H1 (cell line): ENCODE data around the gene RAET1L. TPM values are rescaled to one million over a fixed set of nuclear protein-coding genes. Genes with fewer than 3 reads are reported as not detected.

Experiments used
- BACH1 ChIP-seq: IDR thresholded peaks from 2 replicates; pipeline ENCODE4 v1.6.1; 2012; ENCODE audit warnings: low read length, improper control_type of control experiment
- BCL11A ChIP-seq, 2 experiments: IDR thresholded peaks; one replicate each; pipeline ENCODE4 v1.6.1; 2011; ENCODE audit warnings: low read depth in 2 of 2, low read length in 2 of 2, mild to moderate bottlenecking in 2 of 2
- CTBP2 ChIP-seq: IDR thresholded peaks from 2 replicates; pipeline ENCODE4 v1.7.0; 2011; ENCODE audit warnings: borderline replicate concordance, mild to moderate bottlenecking, moderate library complexity, mixed read lengths, low read length; ENCODE audit not compliant: insufficient read depth, insufficient read length
- EZH2 ChIP-seq: fragments of 200-600 bp; sonication (generic); IDR thresholded peaks from 2 replicates; pipeline ENCODE4 v1.7.1; 2012; ENCODE audit warnings: low read depth, mild to moderate bottlenecking, moderate library complexity, low read length, inconsistent platforms; ENCODE audit not compliant: severe bottlenecking
- HDAC2 ChIP-seq, 2 experiments: fragments of 300-600 bp in 1 of 2; sonication (generic) in 1 of 2; IDR thresholded peaks; 2 replicates each; pipeline ENCODE4 v1.6.1; 2011 to 2012; ENCODE audit warnings: low read depth in 2 of 2, low read length in 2 of 2, mild to moderate bottlenecking in 2 of 2, moderate library complexity in 2 of 2, borderline replicate concordance in 1 of 2, inconsistent platforms in 1 of 2
- KDM4A ChIP-seq: IDR thresholded peaks from one replicate; pipeline ENCODE4 v1.7.1; 2012; ENCODE audit warnings: low read depth, mild to moderate bottlenecking, moderate library complexity, low read length, inconsistent platforms; ENCODE audit not compliant: severe bottlenecking
- RAD21 ChIP-seq, 2 experiments: IDR thresholded peaks in 1 of 2; conservative IDR thresholded peaks in 1 of 2; 2 replicates each; pipeline ENCODE4 v1.6.1; 2011; ENCODE audit warnings: low read depth in 2 of 2, low read length in 2 of 2, improper control_type of control experiment in 1 of 2, inconsistent platforms in 1 of 2, mild to moderate bottlenecking in 1 of 2, moderate library complexity in 1 of 2
- RNF2 ChIP-seq: fragments of 200-900, 300-1000 bp; sonication (generic); IDR thresholded peaks from 2 replicates; pipeline ENCODE4 v1.7.1; 2016; ENCODE audit warnings: borderline replicate concordance, low read depth, mild to moderate bottlenecking, antibody characterized with exemption, low read length; ENCODE audit not compliant: poor library complexity, severe bottlenecking; ENCODE audit errors: missing control alignments
- SIN3A ChIP-seq, 2 experiments: IDR thresholded peaks in 1 of 2; conservative IDR thresholded peaks in 1 of 2; 2 replicates each; pipeline ENCODE4 v1.6.1; 2011 to 2012; ENCODE audit warnings: low read length in 2 of 2, improper control_type of control experiment in 1 of 2, low read depth in 1 of 2, mild to moderate bottlenecking in 1 of 2
- SIRT6 ChIP-seq: IDR thresholded peaks from one replicate; pipeline ENCODE4 v1.7.1; 2012; ENCODE audit warnings: low read length, inconsistent platforms
- SP2 ChIP-seq: IDR thresholded peaks from 2 replicates; pipeline ENCODE4 v1.6.1; 2012; ENCODE audit warnings: mild to moderate bottlenecking, low read length, inconsistent platforms
- SUZ12 ChIP-seq: fragments of 200-600 bp; sonication (generic); IDR thresholded peaks from 2 replicates; pipeline ENCODE4 v1.6.1; 2012; ENCODE audit warnings: mild to moderate bottlenecking, inconsistent platforms, low read length, moderate library complexity, mixed read lengths
- TBP ChIP-seq: IDR thresholded peaks from 2 replicates; pipeline ENCODE4 v1.6.1; 2011; ENCODE audit warnings: low read depth, low read length, improper control_type of control experiment
- ZNF274 ChIP-seq: IDR thresholded peaks from 2 replicates; pipeline ENCODE4 v1.7.0; 2012; ENCODE audit warnings: low read length, borderline replicate concordance; ENCODE audit errors: extremely low read depth
- polyA plus RNA-seq, 7 experiments: library from polyadenylated mRNA; depleted of rRNA in 3 of 7; stranded (reverse) in 5 of 7; unstranded in 2 of 7; fragments of >200 nt in 5 of 7; fragments of 200-250 nt in 2 of 7; gene quantifications; 1 replicate in 5 of 7; 2 replicates in 1 of 7; 4 replicates in 1 of 7; pipeline versions ENCODE4 v1.2.1 to v1.2.3, GENCODE V29; 2011 to 2013; ENCODE audit warnings: missing spikeins in 2 of 7, mixed read lengths in 2 of 7
- total RNA-seq: library from RNA; stranded (reverse); fragmentation: NEBNext Ultra II Directional; extraction: Animal tissue kit (Norgen Biotek cat#: 25700); gene quantifications from 2 replicates; pipeline ENCODE4 v1.2.1, GENCODE V29; 2021
- TF ChIP-seq, protein P1 (sequence below): IDR thresholded peaks from 2 replicates; pipeline ENCODE4 v1.6.1; 2011; ENCODE audit warnings: low read depth, mild to moderate bottlenecking, low read length; ENCODE audit not compliant: insufficient read depth
- TF ChIP-seq, protein P2 (sequence below), 3 experiments: IDR thresholded peaks; 1 replicate in 2 of 3; 2 replicates in 1 of 3; pipeline versions ENCODE4 v1.5.1 to v1.6.1; 2011; ENCODE audit warnings: low read length in 3 of 3, mild to moderate bottlenecking in 3 of 3, inconsistent platforms in 2 of 3, low read depth in 1 of 3, moderate library complexity in 1 of 3; ENCODE audit not compliant: insufficient read depth in 1 of 3; ENCODE audit errors: control extremely low read depth in 1 of 3

Gene RAET1L
- total and polyA plus RNA-seq, 2 of the 8 experiments (the other 6 are each of a cell fraction or from before 2014, with no cell fraction given) = not detected

DNA sequence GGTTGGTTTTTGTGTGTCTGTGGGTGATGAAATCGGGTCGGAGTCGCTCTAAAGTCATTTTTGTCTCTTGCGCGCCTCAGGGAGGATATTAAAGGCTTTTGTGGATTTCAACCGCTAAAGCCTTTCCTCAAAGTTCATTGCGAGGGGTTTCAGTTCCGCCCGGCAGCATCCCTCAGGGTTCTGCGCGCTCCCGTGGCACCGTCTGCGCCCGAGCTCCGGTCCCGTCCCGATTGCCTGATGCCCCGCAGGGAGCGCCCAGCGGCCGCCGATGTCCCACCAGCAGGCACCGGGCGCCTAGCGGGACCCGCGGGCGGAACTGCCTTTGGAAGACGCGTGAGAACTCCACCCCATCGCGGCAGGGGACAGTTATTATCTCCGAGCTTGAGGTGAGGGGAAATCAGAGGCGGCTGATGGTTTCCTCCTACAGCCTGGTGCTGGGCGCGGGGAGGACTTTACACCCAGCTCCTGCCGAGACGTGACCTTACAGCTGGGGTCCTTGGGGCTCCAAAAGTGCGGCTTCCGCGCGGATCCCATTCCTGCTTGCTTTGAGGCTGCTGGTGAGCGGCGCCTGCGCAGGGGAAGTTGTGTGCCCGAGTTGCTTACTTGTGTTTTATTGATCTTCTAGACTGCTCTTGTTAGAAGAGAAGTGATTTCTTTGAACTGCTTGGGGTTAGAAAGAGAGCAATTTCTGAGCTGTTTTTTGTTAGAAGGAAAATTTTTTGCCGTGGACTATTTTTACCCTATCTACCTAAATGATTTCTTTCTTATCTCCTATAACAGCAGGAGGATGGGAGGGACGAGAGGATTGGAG lies 34.5 kb downstream of the RAET1L start (continued):
- TF ChIP-seq CTBP2 (no peak), TBP (no peak), BACH1 (no peak), KDM4A (peak; percentile 26), SIN3A (conservative IDR thresholded peaks at IDR 0.05 in 1 of 2, IDR thresholded peaks at IDR 0.05 in 1 of 2; ENCODE audit: low read depth in 1 of 2, low read length in 2 of 2) (no peak), RNF2 (no peak), BCL11A (IDR thresholded peaks at IDR 0.05; ENCODE audit: low read depth in 2 of 2, low read length in 2 of 2) (no peak), SIRT6 (no peak), RAD21 (IDR thresholded peaks at IDR 0.05 in 1 of 2, conservative IDR thresholded peaks at IDR 0.05 in 1 of 2; ENCODE audit: low read depth in 2 of 2, low read length in 2 of 2) (no peak), ZNF274 (no peak), SP2 (no peak), EZH2 (peak; percentile 27), HDAC2 (IDR thresholded peaks at IDR 0.05; ENCODE audit: borderline replicate concordance in 1 of 2, low read depth in 2 of 2, low read length in 2 of 2) (peak in 1 of 2 experiments; percentile 61; a peak in 1 of 4 replicates), SUZ12 (peak; percentile 67)
- TF ChIP-seq, protein P1, sequence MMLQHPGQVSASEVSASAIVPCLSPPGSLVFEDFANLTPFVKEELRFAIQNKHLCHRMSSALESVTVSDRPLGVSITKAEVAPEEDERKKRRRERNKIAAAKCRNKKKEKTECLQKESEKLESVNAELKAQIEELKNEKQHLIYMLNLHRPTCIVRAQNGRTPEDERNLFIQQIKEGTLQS = no peak
- TF ChIP-seq, protein P2, sequence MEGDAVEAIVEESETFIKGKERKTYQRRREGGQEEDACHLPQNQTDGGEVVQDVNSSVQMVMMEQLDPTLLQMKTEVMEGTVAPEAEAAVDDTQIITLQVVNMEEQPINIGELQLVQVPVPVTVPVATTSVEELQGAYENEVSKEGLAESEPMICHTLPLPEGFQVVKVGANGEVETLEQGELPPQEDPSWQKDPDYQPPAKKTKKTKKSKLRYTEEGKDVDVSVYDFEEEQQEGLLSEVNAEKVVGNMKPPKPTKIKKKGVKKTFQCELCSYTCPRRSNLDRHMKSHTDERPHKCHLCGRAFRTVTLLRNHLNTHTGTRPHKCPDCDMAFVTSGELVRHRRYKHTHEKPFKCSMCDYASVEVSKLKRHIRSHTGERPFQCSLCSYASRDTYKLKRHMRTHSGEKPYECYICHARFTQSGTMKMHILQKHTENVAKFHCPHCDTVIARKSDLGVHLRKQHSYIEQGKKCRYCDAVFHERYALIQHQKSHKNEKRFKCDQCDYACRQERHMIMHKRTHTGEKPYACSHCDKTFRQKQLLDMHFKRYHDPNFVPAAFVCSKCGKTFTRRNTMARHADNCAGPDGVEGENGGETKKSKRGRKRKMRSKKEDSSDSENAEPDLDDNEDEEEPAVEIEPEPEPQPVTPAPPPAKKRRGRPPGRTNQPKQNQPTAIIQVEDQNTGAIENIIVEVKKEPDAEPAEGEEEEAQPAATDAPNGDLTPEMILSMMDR (IDR thresholded peaks at IDR 0.05; ENCODE audit: control extremely low read depth in 1 of 3, insufficient read depth in 1 of 3, low read depth in 1 of 3, low read length in 3 of 3) = no peak
- TF ChIP-seq, all 59 proteins: peak for 6
